Peyer's patch (tissue), 4 donors: ENCODE data around the gene ZSCAN5A.

Experiments used
- POLR2A ChIP-seq, 2 donors: fragments of 450-650 bp; IDR thresholded peaks; one replicate each; pipeline ENCODE4 v1.5.1; 2017; ENCODE audit warnings: antibody characterized with exemption in 2 of 2, mild to moderate bottlenecking in 2 of 2, moderate library complexity in 2 of 2
- TF ChIP-seq, protein P1 (sequence below), 6 experiments: fragments of 450-650 bp in 4 of 6; fragments of 200-600 bp in 2 of 6; sonication (generic) in 1 of 6; IDR thresholded peaks; one replicate each; pipeline ENCODE4 v1.5.1; 2017 to 2019; ENCODE audit warnings: antibody characterized with exemption in 6 of 6, mild to moderate bottlenecking in 3 of 6, moderate library complexity in 1 of 6

DNA sequence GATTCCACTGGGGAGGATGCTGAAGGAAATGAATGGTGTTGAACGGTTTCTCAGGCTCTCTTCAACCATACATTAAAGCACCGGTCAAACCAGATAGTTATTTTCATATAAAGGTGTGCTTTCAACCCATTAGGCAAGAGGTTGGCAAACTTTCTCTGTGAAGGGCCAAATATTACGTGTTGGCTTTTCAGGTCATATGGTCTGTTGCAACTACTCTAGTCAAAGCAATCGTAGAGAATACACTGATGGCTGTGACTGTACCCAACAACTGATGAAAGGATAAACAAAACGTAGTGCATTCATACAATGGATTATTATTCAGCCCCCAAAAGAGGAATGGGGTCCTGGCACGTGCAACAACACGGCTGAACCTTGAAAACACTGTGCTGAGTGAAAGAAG is 5.8 kb downstream of the ZSCAN5A start:
- TF ChIP-seq, protein P1, sequence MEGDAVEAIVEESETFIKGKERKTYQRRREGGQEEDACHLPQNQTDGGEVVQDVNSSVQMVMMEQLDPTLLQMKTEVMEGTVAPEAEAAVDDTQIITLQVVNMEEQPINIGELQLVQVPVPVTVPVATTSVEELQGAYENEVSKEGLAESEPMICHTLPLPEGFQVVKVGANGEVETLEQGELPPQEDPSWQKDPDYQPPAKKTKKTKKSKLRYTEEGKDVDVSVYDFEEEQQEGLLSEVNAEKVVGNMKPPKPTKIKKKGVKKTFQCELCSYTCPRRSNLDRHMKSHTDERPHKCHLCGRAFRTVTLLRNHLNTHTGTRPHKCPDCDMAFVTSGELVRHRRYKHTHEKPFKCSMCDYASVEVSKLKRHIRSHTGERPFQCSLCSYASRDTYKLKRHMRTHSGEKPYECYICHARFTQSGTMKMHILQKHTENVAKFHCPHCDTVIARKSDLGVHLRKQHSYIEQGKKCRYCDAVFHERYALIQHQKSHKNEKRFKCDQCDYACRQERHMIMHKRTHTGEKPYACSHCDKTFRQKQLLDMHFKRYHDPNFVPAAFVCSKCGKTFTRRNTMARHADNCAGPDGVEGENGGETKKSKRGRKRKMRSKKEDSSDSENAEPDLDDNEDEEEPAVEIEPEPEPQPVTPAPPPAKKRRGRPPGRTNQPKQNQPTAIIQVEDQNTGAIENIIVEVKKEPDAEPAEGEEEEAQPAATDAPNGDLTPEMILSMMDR (IDR thresholded peaks at IDR 0.05), result no peak
- no peak for TF ChIP-seq POLR2A (IDR thresholded peaks at IDR 0.05)
